ENCODE results near the gene LRRTM1.

DNA sequence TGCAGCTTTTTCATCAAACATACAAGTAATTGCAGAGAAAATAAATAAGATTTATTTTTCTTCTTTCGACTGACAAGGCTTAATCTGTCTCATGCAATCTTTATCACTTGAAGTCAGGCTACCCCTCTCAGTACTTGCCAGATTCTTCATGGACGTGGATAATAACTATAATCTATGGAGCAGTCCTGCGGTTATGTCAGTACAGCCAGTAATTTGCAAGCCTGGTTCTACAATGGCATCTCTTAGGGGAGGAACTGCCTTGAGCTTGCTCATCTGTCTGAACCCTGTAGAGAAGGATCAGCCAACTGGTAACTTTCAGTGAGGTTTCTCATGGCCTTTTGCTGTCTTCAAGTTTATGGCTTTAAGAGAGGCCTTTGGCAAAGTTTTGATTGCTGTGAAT, 35.5 kb upstream of the LRRTM1 start:
- TF ChIP-seq, protein P1, sequence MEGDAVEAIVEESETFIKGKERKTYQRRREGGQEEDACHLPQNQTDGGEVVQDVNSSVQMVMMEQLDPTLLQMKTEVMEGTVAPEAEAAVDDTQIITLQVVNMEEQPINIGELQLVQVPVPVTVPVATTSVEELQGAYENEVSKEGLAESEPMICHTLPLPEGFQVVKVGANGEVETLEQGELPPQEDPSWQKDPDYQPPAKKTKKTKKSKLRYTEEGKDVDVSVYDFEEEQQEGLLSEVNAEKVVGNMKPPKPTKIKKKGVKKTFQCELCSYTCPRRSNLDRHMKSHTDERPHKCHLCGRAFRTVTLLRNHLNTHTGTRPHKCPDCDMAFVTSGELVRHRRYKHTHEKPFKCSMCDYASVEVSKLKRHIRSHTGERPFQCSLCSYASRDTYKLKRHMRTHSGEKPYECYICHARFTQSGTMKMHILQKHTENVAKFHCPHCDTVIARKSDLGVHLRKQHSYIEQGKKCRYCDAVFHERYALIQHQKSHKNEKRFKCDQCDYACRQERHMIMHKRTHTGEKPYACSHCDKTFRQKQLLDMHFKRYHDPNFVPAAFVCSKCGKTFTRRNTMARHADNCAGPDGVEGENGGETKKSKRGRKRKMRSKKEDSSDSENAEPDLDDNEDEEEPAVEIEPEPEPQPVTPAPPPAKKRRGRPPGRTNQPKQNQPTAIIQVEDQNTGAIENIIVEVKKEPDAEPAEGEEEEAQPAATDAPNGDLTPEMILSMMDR (IDR thresholded peaks at IDR 0.05), result no peak
- TF ChIP-seq POLR2AphosphoS5 (IDR thresholded peaks at IDR 0.05; ENCODE audit: low read depth, low read length), result no peak

All from Panc1 (cell line).